H1 (cell line): ENCODE measurements around the gene AVPR2.

Experiments
- CREB1 ChIP-seq: IDR thresholded peaks from 2 replicates; pipeline ENCODE4 v1.6.1; 2012; ENCODE audit warnings: inconsistent platforms
- EP300 ChIP-seq, 2 experiments: IDR thresholded peaks; 1 replicate in 1 of 2; 2 replicates in 1 of 2; pipeline ENCODE4 v1.6.1; 2011 to 2012; ENCODE audit warnings: low read depth in 2 of 2, low read length in 2 of 2, mild to moderate bottlenecking in 2 of 2, borderline replicate concordance in 1 of 2, inconsistent platforms in 1 of 2, moderate library complexity in 1 of 2
- EZH2 ChIP-seq: fragments of 200-600 bp; sonication (generic); IDR thresholded peaks from 2 replicates; pipeline ENCODE4 v1.7.1; 2012; ENCODE audit warnings: low read depth, mild to moderate bottlenecking, moderate library complexity, low read length, inconsistent platforms; ENCODE audit not compliant: severe bottlenecking
- MAFK ChIP-seq: IDR thresholded peaks from 2 replicates; pipeline ENCODE4 v1.6.1; 2012; ENCODE audit warnings: low read depth, mild to moderate bottlenecking, improper control_type of control experiment, low read length
- POLR2A ChIP-seq, 2 experiments: IDR thresholded peaks; 1 replicate in 1 of 2; 2 replicates in 1 of 2; pipeline ENCODE4 v1.6.1; 2011; ENCODE audit warnings: low read depth in 2 of 2, low read length in 2 of 2, mild to moderate bottlenecking in 2 of 2; ENCODE audit errors: control extremely low read depth in 1 of 2
- POLR2AphosphoS5 ChIP-seq: IDR thresholded peaks from 2 replicates; pipeline ENCODE4 v1.6.1; 2011; ENCODE audit warnings: low read depth, low read length
- RAD21 ChIP-seq, 2 experiments: IDR thresholded peaks in 1 of 2; conservative IDR thresholded peaks in 1 of 2; 2 replicates each; pipeline ENCODE4 v1.6.1; 2011; ENCODE audit warnings: low read depth in 2 of 2, low read length in 2 of 2, improper control_type of control experiment in 1 of 2, inconsistent platforms in 1 of 2, mild to moderate bottlenecking in 1 of 2, moderate library complexity in 1 of 2
- SP1 ChIP-seq: IDR thresholded peaks from 2 replicates; pipeline ENCODE4 v1.6.1; 2011; ENCODE audit warnings: low read depth, low read length
- TAF1 ChIP-seq: IDR thresholded peaks from 2 replicates; pipeline ENCODE4 v1.6.1; 2011; ENCODE audit warnings: mild to moderate bottlenecking, low read depth, low read length
- TBP ChIP-seq: IDR thresholded peaks from 2 replicates; pipeline ENCODE4 v1.6.1; 2011; ENCODE audit warnings: low read depth, low read length, improper control_type of control experiment
- TF ChIP-seq, protein P1 (sequence below): IDR thresholded peaks from 2 replicates; pipeline ENCODE4 v1.6.1; 2011; ENCODE audit warnings: low read length, improper control_type of control experiment
- TF ChIP-seq, protein P2 (sequence below), 3 experiments: IDR thresholded peaks; 1 replicate in 2 of 3; 2 replicates in 1 of 3; pipeline versions ENCODE4 v1.5.1 to v1.6.1; 2011; ENCODE audit warnings: low read length in 3 of 3, mild to moderate bottlenecking in 3 of 3, inconsistent platforms in 2 of 3, low read depth in 1 of 3, moderate library complexity in 1 of 3; ENCODE audit not compliant: insufficient read depth in 1 of 3; ENCODE audit errors: control extremely low read depth in 1 of 3

GRCh38 chrX:153884590-153884989 lies 19.9 kb upstream of the AVPR2 start:
- TF ChIP-seq TAF1 (no peak), SP1 (no peak), POLR2A (IDR thresholded peaks at IDR 0.05; ENCODE audit: control extremely low read depth in 1 of 2, low read depth in 2 of 2, low read length in 2 of 2) (no peak), POLR2AphosphoS5 (no peak), TBP (no peak), RAD21 (IDR thresholded peaks at IDR 0.05 in 1 of 2, conservative IDR thresholded peaks at IDR 0.05 in 1 of 2; ENCODE audit: low read depth in 2 of 2, low read length in 2 of 2) (peak; percentile 72 to 85), EZH2 (no peak), CREB1 (no peak), MAFK (no peak), EP300 (IDR thresholded peaks at IDR 0.05; ENCODE audit: borderline replicate concordance in 1 of 2, low read depth in 2 of 2, low read length in 2 of 2) (no peak)
- TF ChIP-seq, protein P1, sequence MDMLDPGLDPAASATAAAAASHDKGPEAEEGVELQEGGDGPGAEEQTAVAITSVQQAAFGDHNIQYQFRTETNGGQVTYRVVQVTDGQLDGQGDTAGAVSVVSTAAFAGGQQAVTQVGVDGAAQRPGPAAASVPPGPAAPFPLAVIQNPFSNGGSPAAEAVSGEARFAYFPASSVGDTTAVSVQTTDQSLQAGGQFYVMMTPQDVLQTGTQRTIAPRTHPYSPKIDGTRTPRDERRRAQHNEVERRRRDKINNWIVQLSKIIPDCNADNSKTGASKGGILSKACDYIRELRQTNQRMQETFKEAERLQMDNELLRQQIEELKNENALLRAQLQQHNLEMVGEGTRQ = no peak
- TF ChIP-seq, protein P2, sequence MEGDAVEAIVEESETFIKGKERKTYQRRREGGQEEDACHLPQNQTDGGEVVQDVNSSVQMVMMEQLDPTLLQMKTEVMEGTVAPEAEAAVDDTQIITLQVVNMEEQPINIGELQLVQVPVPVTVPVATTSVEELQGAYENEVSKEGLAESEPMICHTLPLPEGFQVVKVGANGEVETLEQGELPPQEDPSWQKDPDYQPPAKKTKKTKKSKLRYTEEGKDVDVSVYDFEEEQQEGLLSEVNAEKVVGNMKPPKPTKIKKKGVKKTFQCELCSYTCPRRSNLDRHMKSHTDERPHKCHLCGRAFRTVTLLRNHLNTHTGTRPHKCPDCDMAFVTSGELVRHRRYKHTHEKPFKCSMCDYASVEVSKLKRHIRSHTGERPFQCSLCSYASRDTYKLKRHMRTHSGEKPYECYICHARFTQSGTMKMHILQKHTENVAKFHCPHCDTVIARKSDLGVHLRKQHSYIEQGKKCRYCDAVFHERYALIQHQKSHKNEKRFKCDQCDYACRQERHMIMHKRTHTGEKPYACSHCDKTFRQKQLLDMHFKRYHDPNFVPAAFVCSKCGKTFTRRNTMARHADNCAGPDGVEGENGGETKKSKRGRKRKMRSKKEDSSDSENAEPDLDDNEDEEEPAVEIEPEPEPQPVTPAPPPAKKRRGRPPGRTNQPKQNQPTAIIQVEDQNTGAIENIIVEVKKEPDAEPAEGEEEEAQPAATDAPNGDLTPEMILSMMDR (IDR thresholded peaks at IDR 0.05; ENCODE audit: control extremely low read depth in 1 of 3, insufficient read depth in 1 of 3, low read depth in 1 of 3, low read length in 3 of 3) = peak in 2 of 3 experiments; percentile 53 to 65; a peak in 3 of 4 replicates
